K562 (cell line): ENCODE results near the gene TLN1. TPM values are rescaled to one million over a fixed set of nuclear protein-coding genes. Genes with fewer than 3 reads are reported as not detected.

Source experiments
- ATAC-seq: fragments of 200-7000 bp; cut with Tn5 transposase; 3 replicates; pipeline ENCODE4 v1.9.1; 2020; ENCODE audit warnings: moderate library complexity
- BruUV-seq: library from RNA; stranded (reverse); fragments of 400-500 nt; replicated peaks from 2 replicates; lab custom pipeline; 2021; lab: Mats Ljungman, UMichigan
- CTCF ChIA-PET: fragments of 300-600 bp; formaldehyde crosslinking; extraction: SDS; loops from one replicate; lab custom pipeline; 2021; ENCODE audit warnings: low intra/inter-chr PET ratio; lab: Yijun Ruan, JAX
- POLR2A ChIA-PET: fragments of 300-600, 350-650 bp; sonication (Branson Sonifier 250); formaldehyde crosslinking; extraction: SDS; loops from one replicate; lab custom pipeline; 2021; ENCODE audit warnings: antibody characterized with exemption, inconsistent platforms; lab: Yijun Ruan, JAX
- DNase-seq, 4 experiments: peaks; one replicate each; pipeline versions ENCODE4 v3.0.0 to v3.0.0-alpha.2; 2011 to 2018; ENCODE audit warnings: low spot score in 3 of 4, mixed read lengths in 3 of 4; ENCODE audit errors: extremely low read depth in 1 of 4
- FAIRE-seq: peaks from 2 replicates; lab custom pipeline; 2011; peaks lifted over from hg19 to GRCh38; lab: Jason Lieb, UNC
- H2AFZ ChIP-seq: 2 replicates; pipeline ENCODE4 v1.6.0; 2011; ENCODE audit warnings: low read depth, low read length, control low read depth, inconsistent platforms
- H3K27ac ChIP-seq: fragments of 200-600 bp; 3 replicates; pipeline ENCODE4 v1.8.0; 2011; ENCODE audit warnings: low read depth, mild to moderate bottlenecking, control low read depth, inconsistent platforms, low read length, moderate library complexity, mixed read lengths; ENCODE audit errors: extremely low read depth
- H3K27me3 ChIP-seq, 2 experiments: fragments of 300-600 bp in 1 of 2; 2 replicates in 1 of 2; 3 replicates in 1 of 2; pipeline versions ENCODE4 v1.6.0 to v1.8.0; 2011; ENCODE audit warnings: inconsistent platforms in 2 of 2, low read length in 2 of 2, mild to moderate bottlenecking in 1 of 2, mixed read lengths in 1 of 2, moderate library complexity in 1 of 2; ENCODE audit not compliant: control insufficient read depth in 2 of 2, insufficient read depth in 2 of 2
- H3K36me3 ChIP-seq: fragments of 300-600 bp; 3 replicates; pipeline ENCODE4 v1.8.0; 2011; ENCODE audit warnings: mild to moderate bottlenecking, low read length, inconsistent platforms; ENCODE audit not compliant: control insufficient read depth, insufficient read depth
- H3K4me1 ChIP-seq, 2 experiments: fragments of 200-600 bp in 1 of 2; replicated peaks in 1 of 2; 2 replicates in 1 of 2; 3 replicates in 1 of 2; pipeline versions ENCODE4 v1.5.1 to v1.8.0; 2011; ENCODE audit warnings: inconsistent platforms in 2 of 2, low read length in 2 of 2, mild to moderate bottlenecking in 1 of 2, mixed read lengths in 1 of 2, moderate library complexity in 1 of 2; ENCODE audit not compliant: control insufficient read depth in 2 of 2, insufficient read depth in 2 of 2
- H3K4me2 ChIP-seq: 2 replicates; pipeline ENCODE4 v1.6.1; 2011; ENCODE audit warnings: low read length, control low read depth, inconsistent platforms, mixed read lengths; ENCODE audit not compliant: insufficient read depth
- H3K4me3 ChIP-seq: fragments of 200-600 bp; sonication (generic), shearing (Covaris generic); 2 replicates; pipeline ENCODE4 v1.5.1; 2016; ENCODE audit warnings: control low read depth, inconsistent platforms
- H3K79me2 ChIP-seq: fragments of 200-600 bp; 3 replicates; pipeline ENCODE4 v1.8.0; 2011; ENCODE audit warnings: low read length, inconsistent platforms; ENCODE audit not compliant: control insufficient read depth, insufficient read depth
- H3K9ac ChIP-seq, 2 experiments: 2 replicates each; pipeline versions ENCODE4 v1.6.0 to v1.6.1; 2011; ENCODE audit warnings: low read depth in 2 of 2, low read length in 2 of 2, control low read depth in 1 of 2, inconsistent platforms in 1 of 2, mild to moderate bottlenecking in 1 of 2, mixed read lengths in 1 of 2; ENCODE audit not compliant: insufficient read depth in 1 of 2
- H3K9me1 ChIP-seq: one replicate; pipeline ENCODE4 v1.6.0; 2011; ENCODE audit warnings: inconsistent platforms, mild to moderate bottlenecking, low read length, moderate library complexity; ENCODE audit not compliant: control insufficient read depth, insufficient read depth
- H3K9me3 ChIP-seq: replicated peaks from 2 replicates; pipeline ENCODE4 v1.5.1; 2011; ENCODE audit warnings: low read depth, low read length, inconsistent platforms; ENCODE audit not compliant: control insufficient read depth, insufficient read depth
- H4K20me1 ChIP-seq: replicated peaks from 2 replicates; pipeline ENCODE4 v1.6.1; 2011; ENCODE audit warnings: low read length, inconsistent platforms, mixed read lengths; ENCODE audit not compliant: control insufficient read depth, insufficient read depth
- ARID1B ChIP-seq: fragments of 450-650 bp; IDR thresholded peaks from 2 replicates; pipeline ENCODE4 v1.6.1; 2016; ENCODE audit warnings: antibody characterized with exemption, mild to moderate bottlenecking, inconsistent platforms
- BRD4 ChIP-seq: fragments of 200-600 bp; sonication (generic); IDR thresholded peaks from 2 replicates; pipeline ENCODE4 v1.6.1; 2017; ENCODE audit warnings: inconsistent platforms
- HLTF ChIP-seq: fragments of 450-650 bp; IDR thresholded peaks from 2 replicates; pipeline ENCODE4 v1.6.1; 2016
- HNRNPUL1 ChIP-seq: fragments of 200-400 bp; formaldehyde crosslinking; IDR thresholded peaks from 2 replicates; pipeline ENCODE4 v1.6.1; 2017; ENCODE audit warnings: low read length
- MAX ChIP-seq: sonication (generic); formaldehyde crosslinking; IDR thresholded peaks from 2 replicates; pipeline ENCODE4 v1.9.0; 2022; ENCODE audit warnings: mild to moderate bottlenecking, missing genetic modification reagents
- MTA1 ChIP-seq: fragments of 450-650 bp; IDR thresholded peaks from 2 replicates; pipeline ENCODE4 v1.6.1; 2017; ENCODE audit warnings: borderline replicate concordance
- NCOA4 ChIP-seq: fragments of 450-650 bp; IDR thresholded peaks from 2 replicates; pipeline ENCODE4 v1.6.1; 2018; ENCODE audit warnings: mild to moderate bottlenecking; ENCODE audit not compliant: partially characterized antibody
- NFATC3 ChIP-seq: fragments of 450-650 bp; IDR thresholded peaks from 2 replicates; pipeline ENCODE4 v1.6.1; 2017; ENCODE audit warnings: mild to moderate bottlenecking
- OTX1 ChIP-seq: fragments of 450-650 bp; formaldehyde crosslinking; IDR thresholded peaks from 2 replicates; pipeline ENCODE4 v1.4.0; 2022; ENCODE audit warnings: mild to moderate bottlenecking
- RUNX1 ChIP-seq: sonication (generic); IDR thresholded peaks from 2 replicates; pipeline ENCODE4 v1.6.1; 2016; ENCODE audit warnings: antibody characterized with exemption, low read depth
- SIN3B ChIP-seq: fragments of 450-650 bp; IDR thresholded peaks from 2 replicates; pipeline ENCODE4 v1.6.1; 2017; ENCODE audit warnings: low read depth, mild to moderate bottlenecking, moderate library complexity
- ZBED1 ChIP-seq: IDR thresholded peaks from 2 replicates; pipeline ENCODE4 v1.6.1; 2014
- ZBTB49 ChIP-seq: sonication (generic); formaldehyde crosslinking; IDR thresholded peaks from 2 replicates; pipeline ENCODE4 v1.8.0; 2022; ENCODE audit warnings: missing genetic modification reagents, mild to moderate bottlenecking, borderline replicate concordance
- ZNF316 ChIP-seq: fragments of 450-650 bp; IDR thresholded peaks from 2 replicates; pipeline ENCODE4 v1.6.1; 2016
- ZNF384 ChIP-seq: IDR thresholded peaks from 2 replicates; pipeline ENCODE4 v1.6.1; 2012; ENCODE audit warnings: low read depth, low read length, improper control_type of control experiment
- ZNF583 ChIP-seq: fragments of 250-450 bp; sonication (Bioruptor Pico); IDR thresholded peaks from 2 replicates; pipeline ENCODE4 v1.4.0; 2020
- ZNF707 ChIP-seq: fragments of 250-450 bp; sonication (Bioruptor Pico); conservative IDR thresholded peaks from 2 replicates; pipeline ENCODE4 v1.8.0; 2022; ENCODE audit warnings: inconsistent platforms, mild to moderate bottlenecking, moderate library complexity
- WGBS: fragments of 100-300 bp; shearing (Covaris generic); methylation state at CpG from one replicate; pipeline ENCODE4 v1.1.6; 2016; ENCODE audit warnings: low coverage, mixed read lengths; ENCODE audit not compliant: insufficient coverage; ENCODE audit errors: missing lambda C conversion rate; 5-methylcytosine and 5-hydroxymethylcytosine counted together
- in situ Hi-C: fragments of 300-500 bp; cut with MboI; formaldehyde crosslinking; loops from 4 replicates; pipeline ENCODE4 v1.15.0; 2018; ENCODE audit warnings: inconsistent platforms, mixed read lengths
- intact Hi-C: fragments of 100-400 bp; cut with micrococcal nuclease; formaldehyde crosslinking; loops from 2 replicates; pipeline ENCODE4 v1.14.2; 2022
- polyA plus RNA-seq, 8 experiments: library from polyadenylated mRNA; depleted of rRNA in 4 of 8; stranded (reverse) in 5 of 8; unstranded in 3 of 8; fragments of >200 nt; fragmentation: Nextera tagmentation in 2 of 8; fragmentation: Illumina TruSeq in 1 of 8; extraction: Ambion mirVana in 2 of 8; extraction: Trizol in 1 of 8; gene quantifications; 2 replicates each; pipeline versions ENCODE4 v1.2.1 to v1.2.3, GENCODE V29; 2011 to 2014; ENCODE audit warnings: inconsistent platforms in 1 of 8, missing spikeins in 1 of 8
- total RNA-seq, 7 experiments: library from RNA; depleted of rRNA in 6 of 7; stranded (reverse); fragments of >200 nt in 6 of 7; fragmentation: Illumina TruSeq in 2 of 7; extraction: Trizol in 2 of 7; gene quantifications; 2 replicates each; pipeline versions ENCODE4 v1.2.1 to v1.2.3, GENCODE V29; 2011 to 2021; ENCODE audit warnings: low replicate concordance in 1 of 7
- TF ChIP-seq, protein P1 (sequence below), 2 experiments: fragments of 250-450 bp in 1 of 2; fragments of 450-650 bp in 1 of 2; sonication (Bioruptor Pico) in 1 of 2; IDR thresholded peaks; 2 replicates each; pipeline versions ENCODE4 v1.6.1 to v1.8.0; 2016 to 2021; ENCODE audit warnings: mild to moderate bottlenecking in 2 of 2, moderate library complexity in 2 of 2, missing compliant biosample characterization in 1 of 2, missing genetic modification characterization in 1 of 2
- TF ChIP-seq, protein P2 (sequence below): fragments of 450-650 bp; IDR thresholded peaks from 2 replicates; pipeline ENCODE4 v1.7.0; 2016; ENCODE audit warnings: borderline replicate concordance

TLN1 gene
- total and polyA plus RNA-seq, 9 of the 15 experiments (the other 6 are each of a cell fraction or from before 2014, with no cell fraction given) = 3.6 to 240 (median 54.8) TPM

- ATAC-seq (peak; percentile 96), DNase-seq (peak; percentile 87 to 92 (median 88)), FAIRE-seq (peak; percentile 61)
- Histone ChIP-seq H3K79me2 (peaks cover 18% of the 10 kb centered on the region), H3K27ac (peak within 1 kb of the TSS; percentile 92), H3K4me2 (peak within 1 kb of the TSS; percentile 95), H4K20me1 (no peaks in the 10 kb centered on the region), H3K9me3 (no peaks in the 10 kb centered on the region), H2AFZ (peak within 1 kb of the TSS; percentile 95), H3K27me3 (no peaks in the 10 kb centered on the region), H3K4me1 (peaks cover 13 to 22% of the 10 kb centered on the region in 2 experiments), H3K4me3 (peak within 1 kb of the TSS; percentile 81), H3K9me1 (no peaks in the 10 kb centered on the region), H3K36me3 (peaks cover 35% of the 10 kb centered on the region; the same call in 2 of the 3 replicates), H3K9ac (peak within 1 kb of the TSS; percentile 91 to 95)
- POLR2A ChIA-PET = interaction anchor here (0.5 to 2.8 kb wide), 11 partner anchors 15 to 848 kb away, joined by 3 to 6 read pairs (median 4); no protein-coding TSS in a partner anchor
- 1% methylated on average over 25 of the region's 58 CpGs for WGBS
- BruUV-seq = TSS peak; percentile 65
- intact Hi-C loops (loop anchor here (10.0 kb wide), 1 partner anchor 150 kb away; the partner anchor contains the start of genes HINT2 and SPAG8), in situ Hi-C loops (no loop called here)
- CTCF ChIA-PET = no interaction called here
- no peak for TF ChIP-seq OTX1 (CRISPR knock-in tag)
- no peak for TF ChIP-seq ZBED1
- no peak for TF ChIP-seq ZNF583
- no peak for TF ChIP-seq HLTF
- TF ChIP-seq, protein P1, sequence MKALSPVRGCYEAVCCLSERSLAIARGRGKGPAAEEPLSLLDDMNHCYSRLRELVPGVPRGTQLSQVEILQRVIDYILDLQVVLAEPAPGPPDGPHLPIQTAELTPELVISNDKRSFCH (CRISPR knock-in tag; IDR thresholded peaks at IDR 0.05) = no peak
- TF ChIP-seq, protein P1 (tag; IDR thresholded peaks at IDR 0.05) = no peak; the same call in 1 of the 2 replicates
- TF ChIP-seq SIN3B = no peak
- TF ChIP-seq ZNF316 = no peak
- no peak for TF ChIP-seq HNRNPUL1
- TF ChIP-seq ZBTB49 = no peak
- TF ChIP-seq BRD4 = no peak
- no peak for TF ChIP-seq MTA1
- TF ChIP-seq ARID1B = no peak; the same call in 1 of the 2 replicates
- TF ChIP-seq, protein P2, sequence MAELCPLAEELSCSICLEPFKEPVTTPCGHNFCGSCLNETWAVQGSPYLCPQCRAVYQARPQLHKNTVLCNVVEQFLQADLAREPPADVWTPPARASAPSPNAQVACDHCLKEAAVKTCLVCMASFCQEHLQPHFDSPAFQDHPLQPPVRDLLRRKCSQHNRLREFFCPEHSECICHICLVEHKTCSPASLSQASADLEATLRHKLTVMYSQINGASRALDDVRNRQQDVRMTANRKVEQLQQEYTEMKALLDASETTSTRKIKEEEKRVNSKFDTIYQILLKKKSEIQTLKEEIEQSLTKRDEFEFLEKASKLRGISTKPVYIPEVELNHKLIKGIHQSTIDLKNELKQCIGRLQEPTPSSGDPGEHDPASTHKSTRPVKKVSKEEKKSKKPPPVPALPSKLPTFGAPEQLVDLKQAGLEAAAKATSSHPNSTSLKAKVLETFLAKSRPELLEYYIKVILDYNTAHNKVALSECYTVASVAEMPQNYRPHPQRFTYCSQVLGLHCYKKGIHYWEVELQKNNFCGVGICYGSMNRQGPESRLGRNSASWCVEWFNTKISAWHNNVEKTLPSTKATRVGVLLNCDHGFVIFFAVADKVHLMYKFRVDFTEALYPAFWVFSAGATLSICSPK = no peak
- no peak for TF ChIP-seq RUNX1
- no peak for TF ChIP-seq NFATC3
- TF ChIP-seq ZNF707 (CRISPR knock-in tag) = no peak
- peak; percentile 66 for TF ChIP-seq MAX (CRISPR knock-in tag)
- no peak for TF ChIP-seq ZNF384
- no peak for TF ChIP-seq NCOA4
Measured at GRCh38 chr9:35664531-35665470, 67.2 kb downstream of the TLN1 start, which contains the start of gene ARHGEF39. Gene ARHGEF39 (minus strand): TSS chr9:35665195. CDS start chr9:35665169, 26 bp downstream.
